BE2C (cell line): Measurements from ENCODE around the gene PRR18.

Experiments used
- DNase-seq: peaks from one replicate; pipeline ENCODE4 v3.0.0-alpha.2; 2020
- H3K27me3 ChIP-seq: fragments of 250-450 bp; sonication (Bioruptor Pico); 2 replicates; pipeline ENCODE4 v1.5.1; 2020; ENCODE audit warnings: mild to moderate bottlenecking
- H3K36me3 ChIP-seq: fragments of 250-450 bp; sonication (Bioruptor Pico); 2 replicates; pipeline ENCODE4 v1.5.1; 2020; ENCODE audit warnings: mild to moderate bottlenecking
- H3K4me1 ChIP-seq: fragments of 250-450 bp; sonication (Bioruptor Pico); 2 replicates; pipeline ENCODE4 v1.5.1; 2020
- H3K4me3 ChIP-seq: 2 replicates; pipeline ENCODE4 v1.5.1; 2011; ENCODE audit warnings: low read depth, low read length
- H3K9me3 ChIP-seq: fragments of 250-450 bp; sonication (Bioruptor Pico); 2 replicates; pipeline ENCODE4 v1.5.1; 2020
- CTCF ChIP-seq: IDR thresholded peaks from 2 replicates; pipeline ENCODE4 v1.5.1; 2012; ENCODE audit warnings: mild to moderate bottlenecking, low read depth, low read length

PRR18 gene

GRCh38 chr6:166301611-166302529, 6.3 kb downstream of the PRR18 start:
- DNase-seq, result no peak
- Histone ChIP-seq H3K9me3 (no peaks in the 10 kb centered on the region; the same call in 1 of the 2 replicates), H3K4me3 (no peak overlapping the region), H3K4me1 (no peaks in the 10 kb centered on the region), H3K27me3 (no peaks in the 10 kb centered on the region), H3K36me3 (no peaks in the 10 kb centered on the region)
- TF ChIP-seq CTCF, result no peak

GRCh38 chr6:166300357-166300987, 7.7 kb downstream of the PRR18 start:
- Histone ChIP-seq H3K27me3 (no peaks in the 10 kb centered on the region), H3K9me3 (no peaks in the 10 kb centered on the region; the same call in 1 of the 2 replicates), H3K4me3 (no peak overlapping the region), H3K36me3 (no peaks in the 10 kb centered on the region), H3K4me1 (no peaks in the 10 kb centered on the region)
- no peak for TF ChIP-seq CTCF
- no peak for DNase-seq

GRCh38 chr6:166297606-166298005, 10.6 kb downstream of the PRR18 start:
- no peak for TF ChIP-seq CTCF
- H3K4me3 ChIP-seq, result no peak overlapping the region
- no peak for DNase-seq
- H3K36me3 ChIP-seq, result no peaks in the 10 kb centered on the region
- H3K9me3 ChIP-seq, result no peaks in the 10 kb centered on the region; the same call in 1 of the 2 replicates
- no peaks in the 10 kb centered on the region for H3K27me3 ChIP-seq
- no peaks in the 10 kb centered on the region for H3K4me1 ChIP-seq

GRCh38 chr6:166296035-166296883, 11.9 kb downstream of the PRR18 start:
- no peaks in the 10 kb centered on the region for H3K4me1 ChIP-seq
- H3K27me3 ChIP-seq, result no peaks in the 10 kb centered on the region
- H3K36me3 ChIP-seq, result no peaks in the 10 kb centered on the region
- H3K9me3 ChIP-seq, result no peaks in the 10 kb centered on the region; the same call in 1 of the 2 replicates
- no peak overlapping the region for H3K4me3 ChIP-seq
- TF ChIP-seq CTCF, result no peak
- no peak for DNase-seq

GRCh38 chr6:166293731-166294584, 14.2 kb downstream of the PRR18 start:
- Histone ChIP-seq H3K36me3 (no peaks in the 10 kb centered on the region), H3K4me1 (no peaks in the 10 kb centered on the region), H3K9me3 (no peaks in the 10 kb centered on the region), H3K27me3 (no peaks in the 10 kb centered on the region), H3K4me3 (no peak overlapping the region)
- DNase-seq, result no peak
- TF ChIP-seq CTCF, result no peak
